Left kidney (tissue), 8 donors: Measurements from ENCODE around the gene IFNK. TPM values are rescaled to one million over a fixed set of nuclear protein-coding genes. Genes with fewer than 3 reads are reported as not detected.
"Not testable (repeated sequence)": the region's sequence is repeated elsewhere in the genome, so short reads cannot be mapped to it uniquely, and the experiment has no call there.

Experiments used
- DNase-seq: peaks from one replicate; pipeline ENCODE4 v3.0.0-alpha.2; 2013
- long read RNA-seq, 8 donors: transcript quantifications; one replicate each; lab custom pipeline, GENCODE V29; 2026
- polyA plus RNA-seq: library from polyadenylated mRNA; unstranded; fragments of 120-200 nt; gene quantifications from one replicate; pipeline ENCODE4 v1.2.1, GENCODE V29; 2013; ENCODE audit not compliant: insufficient read length

Gene IFNK
- polyA plus RNA-seq, result not detected
- long read RNA-seq, donor 1, result 0 reads
- long read RNA-seq, donor 2, result 0 reads
- long read RNA-seq, donor 3, result 0 reads
- long read RNA-seq, donor 4, result 0 reads
- long read RNA-seq, donor 5, result 0 reads
- long read RNA-seq, donor 6, result 0 reads
- long read RNA-seq, donor 7, result 0 reads
- long read RNA-seq, donor 8, result 0 reads

- DNase-seq, result no peak
Observed at GRCh38 chr9:27524236-27524635, at the start of gene IFNK. Gene IFNK, plus strand, starts transcription at chr9:27524290. Its CDS starts 47 bp downstream, at chr9:27524337.

GRCh38 chr9:27474305-27474704 is 49.8 kb upstream of the IFNK start:
- no peak for DNase-seq

- no peak for DNase-seq
Observed at GRCh38 chr9:27475057-27475595, 49.0 kb upstream of the IFNK start.

- no peak for DNase-seq
Observed at GRCh38 chr9:27476870-27477515, 47.1 kb upstream of the IFNK start.

GRCh38 chr9:27478322-27478721 is 45.8 kb upstream of the IFNK start:
- no peak for DNase-seq

GRCh38 chr9:27482709-27483108 is 41.4 kb upstream of the IFNK start:
- no peak for DNase-seq

GRCh38 chr9:27483576-27483975 is 40.5 kb upstream of the IFNK start:
- no peak for DNase-seq

GRCh38 chr9:27485158-27485557 is 38.9 kb upstream of the IFNK start:
- no peak for DNase-seq

GRCh38 chr9:27487128-27487640 is 36.9 kb upstream of the IFNK start:
- DNase-seq, result no peak

GRCh38 chr9:27487927-27488326 is 36.2 kb upstream of the IFNK start:
- no peak for DNase-seq

- DNase-seq, result no peak
Observed at GRCh38 chr9:27489087-27489876, 34.8 kb upstream of the IFNK start.

- no peak for DNase-seq
Observed at GRCh38 chr9:27491154-27491553, 32.9 kb upstream of the IFNK start.

- no peak for DNase-seq
Observed at GRCh38 chr9:27495480-27496134, 28.5 kb upstream of the IFNK start.

- DNase-seq, result no peak
Observed at GRCh38 chr9:27496135-27496504, 28.0 kb upstream of the IFNK start.

GRCh38 chr9:27497883-27498417 is 26.1 kb upstream of the IFNK start:
- no peak for DNase-seq

- no peak for DNase-seq
Observed at GRCh38 chr9:27499451-27499850, 24.6 kb upstream of the IFNK start.

GRCh38 chr9:27500902-27501301 is 23.2 kb upstream of the IFNK start:
- not testable (repeated sequence) for DNase-seq

- no peak for DNase-seq
Observed at GRCh38 chr9:27503623-27504022, 20.5 kb upstream of the IFNK start.

- DNase-seq, result no peak
Observed at GRCh38 chr9:27504259-27504658, 19.8 kb upstream of the IFNK start.

- no peak for DNase-seq
Observed at GRCh38 chr9:27505744-27506161, 18.3 kb upstream of the IFNK start.

- DNase-seq, result no peak
Observed at GRCh38 chr9:27506981-27507380, 17.1 kb upstream of the IFNK start.

- no peak for DNase-seq
Observed at GRCh38 chr9:27510780-27511179, 13.3 kb upstream of the IFNK start.
